GM21786 (cell line): ENCODE results near the gene RIPOR1.
A peak's percentile ranks its signal among the peaks of the same experiment; 100 is the strongest.

Source experiments
- ATAC-seq: cut with Tn5 transposase; IDR thresholded peaks from one replicate; pipeline ENCODE4 v1.9.1; 2021; ENCODE audit not compliant: unreplicated experiment

RIPOR1 gene

DNA sequence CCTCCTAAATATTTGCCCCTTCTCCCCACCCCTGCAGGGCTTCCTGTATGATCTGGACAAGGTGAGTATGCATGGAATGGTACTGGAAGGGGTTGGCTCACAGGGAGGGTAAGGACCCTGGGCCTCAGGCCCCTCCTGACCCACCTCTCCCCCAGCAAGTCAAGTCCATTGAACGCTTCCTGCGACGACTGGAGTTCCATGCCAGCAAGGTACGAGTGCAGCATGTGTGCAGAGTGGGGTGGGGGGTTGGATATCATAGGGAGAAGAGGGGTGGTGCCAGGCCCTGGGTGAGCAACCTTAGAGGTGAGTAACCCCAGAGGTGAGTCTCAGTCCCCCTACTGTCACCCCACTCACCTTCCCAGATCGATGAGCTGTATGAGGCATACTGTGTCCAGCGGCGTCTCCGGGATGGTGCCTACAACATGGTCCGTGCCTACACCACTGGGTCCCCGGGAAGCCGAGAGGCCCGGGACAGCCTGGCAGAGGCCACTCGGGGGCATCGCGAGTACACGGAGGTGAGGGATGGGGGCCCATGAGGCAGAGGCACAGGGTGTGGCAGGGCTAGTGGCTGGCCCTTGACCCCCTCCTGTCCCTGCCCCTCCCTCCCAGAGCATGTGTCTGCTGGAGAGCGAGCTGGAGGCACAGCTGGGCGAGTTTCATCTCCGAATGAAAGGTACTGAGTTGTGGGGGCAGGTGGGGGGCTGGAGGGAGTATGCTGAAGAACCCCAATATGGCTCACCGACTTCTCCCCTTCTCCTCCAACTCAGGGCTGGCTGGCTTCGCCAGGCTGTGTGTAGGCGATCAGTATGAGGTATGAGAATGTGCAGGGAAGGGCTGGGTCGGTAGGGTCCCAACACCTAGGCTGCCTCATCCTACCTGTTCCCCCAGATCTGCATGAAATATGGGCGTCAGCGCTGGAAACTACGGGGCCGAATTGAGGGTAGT, 11.3 kb downstream of the RIPOR1 start:
- no peak for ATAC-seq

DNA sequence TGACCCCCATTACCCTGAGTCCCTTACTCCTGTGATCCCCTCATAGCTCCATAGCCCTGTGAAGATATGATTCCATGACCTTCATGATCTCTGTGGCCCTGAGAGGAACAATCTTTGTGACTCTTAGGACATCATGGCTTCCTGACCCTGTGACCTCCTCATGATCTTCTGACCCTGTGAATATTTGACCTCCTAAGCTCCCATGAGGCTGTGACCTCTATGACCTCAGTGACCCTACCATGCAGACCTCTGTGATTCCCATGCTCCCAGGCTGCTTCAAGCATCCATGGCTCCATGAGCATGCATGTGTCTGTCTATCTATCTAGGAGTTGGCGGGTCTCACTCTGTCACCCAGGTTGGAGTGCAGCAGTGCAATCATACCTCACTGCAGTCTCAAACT, 12.1 kb downstream of the RIPOR1 start:
- no peak for ATAC-seq

DNA sequence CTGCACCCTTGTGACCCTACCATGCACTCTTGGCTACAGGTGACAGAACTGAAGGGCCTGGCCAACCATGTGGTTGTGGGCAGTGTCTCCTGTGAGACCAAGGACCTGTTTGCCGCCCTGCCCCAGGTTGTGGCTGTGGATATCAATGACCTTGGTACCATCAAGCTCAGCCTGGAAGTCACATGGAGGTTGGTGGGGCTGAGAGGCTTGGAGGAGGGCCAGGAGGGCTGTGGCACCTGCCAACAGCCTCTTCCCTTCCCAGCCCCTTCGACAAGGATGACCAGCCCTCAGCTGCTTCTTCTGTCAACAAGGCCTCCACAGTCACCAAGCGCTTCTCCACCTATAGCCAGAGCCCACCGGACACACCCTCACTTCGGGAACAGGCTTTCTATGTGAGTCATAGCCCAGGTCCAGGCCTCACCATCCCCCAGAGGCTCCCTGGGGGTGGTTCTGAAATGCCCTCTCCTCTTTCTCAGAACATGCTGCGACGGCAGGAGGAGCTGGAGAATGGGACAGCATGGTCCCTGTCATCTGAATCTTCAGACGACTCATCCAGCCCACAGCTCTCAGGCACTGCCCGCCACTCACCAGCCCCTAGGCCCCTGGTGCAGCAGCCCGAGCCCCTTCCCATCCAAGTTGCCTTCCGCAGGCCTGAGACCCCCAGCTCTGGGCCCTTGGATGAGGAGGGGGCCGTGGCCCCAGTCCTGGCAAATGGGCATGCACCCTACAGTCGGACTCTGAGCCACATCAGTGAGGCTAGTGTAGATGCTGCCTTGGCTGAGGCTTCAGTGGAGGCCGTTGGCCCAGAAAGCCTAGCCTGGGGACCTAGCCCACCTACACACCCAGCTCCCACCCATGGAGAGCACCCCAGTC, 13.0 kb downstream of the RIPOR1 start:
- ATAC-seq = no peak

DNA sequence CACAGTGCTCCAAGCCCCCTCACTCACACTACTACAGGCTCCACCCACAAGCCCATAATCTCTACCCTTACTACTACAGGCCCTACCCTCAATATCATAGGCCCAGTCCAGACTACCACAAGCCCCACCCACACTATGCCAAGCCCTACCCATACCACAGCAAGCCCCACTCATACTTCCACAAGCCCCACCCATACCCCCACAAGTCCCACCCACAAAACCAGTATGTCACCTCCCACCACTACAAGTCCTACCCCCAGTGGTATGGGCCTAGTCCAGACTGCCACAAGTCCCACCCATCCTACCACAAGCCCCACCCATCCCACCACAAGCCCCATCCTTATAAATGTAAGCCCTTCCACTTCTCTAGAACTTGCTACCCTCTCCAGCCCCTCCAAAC, 13.8 kb downstream of the RIPOR1 start:
- no peak for ATAC-seq

DNA sequence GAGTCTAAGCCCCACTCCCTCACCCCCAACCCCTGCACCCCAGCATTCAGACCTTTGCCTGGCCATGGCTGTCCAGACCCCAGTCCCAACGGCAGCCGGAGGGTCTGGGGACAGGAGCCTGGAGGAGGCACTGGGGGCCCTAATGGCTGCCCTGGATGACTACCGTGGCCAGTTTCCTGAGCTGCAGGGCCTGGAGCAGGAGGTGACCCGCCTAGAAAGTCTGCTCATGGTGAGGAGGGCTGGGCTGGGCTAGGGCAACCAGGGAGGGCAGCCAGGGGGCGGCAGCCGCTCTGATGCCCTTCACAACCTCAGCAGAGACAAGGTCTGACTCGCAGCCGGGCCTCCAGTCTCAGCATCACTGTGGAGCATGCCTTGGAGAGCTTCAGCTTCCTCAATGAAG, 14.4 kb downstream of the RIPOR1 start:
- no peak for ATAC-seq

DNA sequence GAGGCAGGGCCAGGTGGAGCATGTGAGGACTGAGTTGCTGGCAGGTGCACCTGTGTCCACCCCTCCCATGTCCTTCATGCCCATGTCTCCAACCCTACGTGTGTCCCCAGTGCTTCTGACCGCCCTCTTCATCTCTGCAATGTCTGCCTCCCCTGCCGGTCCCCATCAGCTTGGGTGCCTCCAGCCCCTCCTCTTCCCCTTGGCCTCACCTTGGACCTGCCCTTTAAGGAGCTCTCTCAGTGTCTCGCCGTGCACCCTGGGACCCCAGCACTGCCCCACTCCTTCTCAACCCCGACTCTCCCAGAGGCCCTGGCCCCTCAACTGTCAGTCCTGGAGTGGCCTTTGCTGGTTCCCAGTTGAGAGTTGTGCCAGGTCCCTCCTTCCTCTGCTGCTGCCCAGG, 15.0 kb downstream of the RIPOR1 start:
- no peak for ATAC-seq

DNA sequence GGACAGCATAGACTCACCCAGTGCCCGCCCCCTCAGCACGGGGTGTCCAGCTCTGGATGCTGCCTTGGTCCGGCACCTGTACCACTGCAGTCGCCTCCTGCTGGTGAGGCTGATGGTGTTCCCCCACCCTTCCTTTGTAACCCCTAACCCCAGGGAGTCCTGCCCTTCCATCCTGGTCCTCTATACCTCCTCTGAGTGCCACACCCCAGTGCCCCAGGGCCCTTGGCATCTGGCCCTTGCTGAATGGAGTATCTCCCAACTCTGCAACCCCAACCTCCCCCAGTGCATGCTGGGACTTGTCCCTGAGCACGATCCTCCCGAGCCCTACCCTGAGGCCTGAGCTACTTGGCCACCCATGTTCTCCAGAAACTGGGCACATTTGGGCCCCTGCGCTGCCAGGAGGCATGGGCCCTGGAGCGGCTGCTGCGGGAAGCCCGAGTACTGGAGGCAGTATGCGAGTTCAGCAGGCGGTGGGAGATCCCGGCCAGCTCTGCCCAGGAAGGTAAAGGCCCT, 15.8 kb downstream of the RIPOR1 start:
- no peak for ATAC-seq

DNA sequence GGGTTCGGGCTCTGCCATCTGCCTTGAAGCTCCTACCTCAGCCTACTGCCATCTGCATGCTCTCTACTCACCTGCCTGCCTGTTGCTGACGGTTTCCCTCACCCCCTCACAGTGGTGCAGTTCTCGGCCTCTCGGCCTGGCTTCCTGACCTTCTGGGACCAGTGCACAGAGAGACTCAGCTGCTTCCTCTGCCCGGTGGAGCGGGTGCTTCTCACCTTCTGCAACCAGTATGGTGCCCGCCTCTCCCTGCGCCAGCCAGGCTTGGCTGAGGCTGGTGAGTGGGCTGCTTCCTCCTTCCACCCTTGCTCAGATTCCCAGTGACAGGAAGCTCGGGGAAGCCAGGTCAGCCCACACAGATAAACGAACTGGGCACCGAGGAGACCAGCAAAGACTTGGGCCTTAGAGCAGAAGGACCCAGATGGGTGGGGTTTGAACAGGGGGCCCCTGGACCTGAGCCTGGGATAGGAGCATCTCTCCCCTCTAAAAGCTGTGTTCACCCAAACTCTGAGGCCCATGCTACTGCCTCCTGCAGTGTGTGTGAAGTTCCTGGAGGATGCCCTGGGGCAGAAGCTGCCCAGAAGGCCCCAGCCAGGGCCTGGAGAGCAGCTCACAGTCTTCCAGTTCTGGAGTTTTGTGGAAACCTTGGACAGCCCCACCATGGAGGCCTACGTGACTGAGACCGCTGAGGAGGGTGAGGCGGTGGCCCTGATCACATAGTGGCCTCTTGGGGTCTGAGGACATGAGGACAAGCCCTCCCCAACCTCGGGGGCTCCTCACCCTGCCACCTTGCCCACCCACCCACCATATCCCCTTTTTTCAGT, 16.4 kb downstream of the RIPOR1 start:
- ATAC-seq = no peak

DNA sequence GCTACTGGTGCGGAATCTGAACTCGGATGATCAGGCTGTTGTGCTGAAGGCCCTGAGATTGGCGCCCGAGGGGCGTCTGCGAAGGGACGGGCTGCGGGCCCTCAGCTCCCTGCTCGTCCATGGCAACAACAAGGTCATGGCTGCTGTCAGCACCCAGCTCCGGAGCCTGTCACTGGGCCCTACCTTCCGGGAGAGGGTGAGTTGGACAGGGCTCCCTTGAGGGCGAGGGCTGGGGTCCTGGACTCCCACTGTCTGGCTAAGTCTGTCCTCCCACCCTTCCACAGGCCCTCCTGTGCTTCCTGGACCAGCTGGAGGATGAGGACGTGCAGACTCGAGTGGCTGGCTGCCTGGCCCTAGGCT, 17.0 kb downstream of the RIPOR1 start:
- no peak for ATAC-seq

DNA sequence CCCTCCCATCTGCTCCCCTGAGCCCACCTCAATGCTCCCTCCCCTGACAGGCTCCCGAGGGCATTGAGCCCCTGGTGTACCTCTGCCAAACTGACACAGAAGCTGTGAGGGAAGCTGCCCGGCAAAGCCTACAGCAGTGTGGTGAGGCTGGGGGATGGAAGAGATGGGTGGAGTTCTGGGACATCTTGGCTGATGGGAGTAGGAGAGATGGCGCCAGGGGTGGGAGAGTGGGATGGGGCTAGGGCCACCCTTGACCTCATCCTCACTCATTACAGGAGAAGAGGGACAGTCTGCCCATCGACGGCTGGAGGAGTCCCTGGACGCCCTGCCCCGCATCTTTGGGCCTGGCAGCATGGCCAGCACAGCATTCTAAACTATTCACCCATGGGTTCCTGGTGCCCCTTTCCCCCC, 17.5 kb downstream of the RIPOR1 start:
- ATAC-seq = no peak

DNA sequence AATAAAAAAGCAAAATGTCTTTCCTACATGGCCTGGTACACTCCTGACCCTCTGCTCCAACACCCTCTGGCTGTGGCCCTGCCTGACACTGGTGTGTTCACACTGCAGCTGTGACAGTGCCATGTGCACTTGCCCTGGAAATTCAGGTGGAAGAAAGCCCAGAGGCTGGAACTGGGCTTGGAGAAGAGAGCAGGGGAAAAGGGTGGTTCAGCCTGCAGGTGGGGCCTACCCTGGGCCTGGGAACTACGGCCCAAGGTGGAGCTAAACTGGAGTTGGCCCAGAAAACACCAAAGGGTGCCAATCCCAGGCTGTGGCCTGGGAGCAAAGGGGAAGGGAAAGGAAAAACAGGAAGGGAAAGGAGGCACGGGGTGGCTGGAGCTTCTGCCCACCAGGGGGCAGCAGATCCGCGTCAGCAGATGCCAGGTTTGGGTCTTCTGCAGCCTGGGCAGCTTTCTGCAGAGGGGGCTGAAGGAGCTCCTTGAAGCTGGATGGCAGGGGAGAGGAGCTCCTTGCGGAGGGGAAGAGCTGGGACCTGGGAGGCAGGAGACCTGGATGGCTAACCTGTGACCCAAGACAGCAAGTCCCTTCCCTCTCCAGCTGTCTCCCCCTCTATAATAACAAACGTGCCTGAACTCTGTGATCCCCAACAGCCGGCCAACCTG, 18.3 kb downstream of the RIPOR1 start:
- ATAC-seq = no peak

DNA sequence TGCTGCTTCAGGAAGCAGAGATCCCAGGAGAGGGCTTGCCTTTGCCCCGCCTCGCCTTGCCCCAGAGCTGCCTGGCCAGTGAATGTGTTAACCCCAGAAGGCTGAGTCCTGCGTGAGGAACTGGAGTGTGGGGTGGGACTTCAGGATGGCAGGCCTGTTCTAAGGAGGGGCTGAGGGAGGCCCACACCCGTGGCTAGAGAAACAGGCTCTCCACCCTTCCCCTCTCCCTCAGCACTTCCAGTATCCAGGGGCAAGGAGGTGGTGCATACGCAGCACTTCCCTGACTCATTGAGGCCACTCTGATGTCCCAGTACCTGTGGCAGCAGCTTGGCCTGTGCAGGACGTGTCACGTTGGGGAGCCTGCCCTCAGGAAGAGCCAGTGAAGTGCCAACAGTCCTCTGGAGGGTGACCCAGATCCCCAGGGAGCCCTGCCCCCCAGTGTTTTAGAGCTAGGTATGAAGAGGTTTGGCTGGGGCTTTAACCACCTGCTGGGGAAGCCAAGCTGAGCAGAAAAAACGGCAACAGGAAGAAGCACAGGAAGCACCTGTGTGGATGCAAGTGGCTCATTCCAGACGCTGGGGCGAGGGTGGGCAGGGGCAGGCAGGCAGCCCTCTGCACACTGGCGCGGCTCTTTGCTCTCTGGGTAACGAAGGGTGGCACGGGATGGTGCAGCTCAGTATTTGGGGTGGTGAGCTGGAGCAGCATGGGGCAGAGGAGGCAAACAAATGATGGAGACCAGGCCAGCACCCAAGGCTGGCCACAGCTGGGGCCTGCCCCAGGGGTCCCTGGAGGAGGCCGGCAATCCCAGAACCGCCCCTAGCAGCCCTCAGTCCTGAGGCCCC, 19.0 kb downstream of the RIPOR1 start:
- peak; percentile 40 for ATAC-seq

DNA sequence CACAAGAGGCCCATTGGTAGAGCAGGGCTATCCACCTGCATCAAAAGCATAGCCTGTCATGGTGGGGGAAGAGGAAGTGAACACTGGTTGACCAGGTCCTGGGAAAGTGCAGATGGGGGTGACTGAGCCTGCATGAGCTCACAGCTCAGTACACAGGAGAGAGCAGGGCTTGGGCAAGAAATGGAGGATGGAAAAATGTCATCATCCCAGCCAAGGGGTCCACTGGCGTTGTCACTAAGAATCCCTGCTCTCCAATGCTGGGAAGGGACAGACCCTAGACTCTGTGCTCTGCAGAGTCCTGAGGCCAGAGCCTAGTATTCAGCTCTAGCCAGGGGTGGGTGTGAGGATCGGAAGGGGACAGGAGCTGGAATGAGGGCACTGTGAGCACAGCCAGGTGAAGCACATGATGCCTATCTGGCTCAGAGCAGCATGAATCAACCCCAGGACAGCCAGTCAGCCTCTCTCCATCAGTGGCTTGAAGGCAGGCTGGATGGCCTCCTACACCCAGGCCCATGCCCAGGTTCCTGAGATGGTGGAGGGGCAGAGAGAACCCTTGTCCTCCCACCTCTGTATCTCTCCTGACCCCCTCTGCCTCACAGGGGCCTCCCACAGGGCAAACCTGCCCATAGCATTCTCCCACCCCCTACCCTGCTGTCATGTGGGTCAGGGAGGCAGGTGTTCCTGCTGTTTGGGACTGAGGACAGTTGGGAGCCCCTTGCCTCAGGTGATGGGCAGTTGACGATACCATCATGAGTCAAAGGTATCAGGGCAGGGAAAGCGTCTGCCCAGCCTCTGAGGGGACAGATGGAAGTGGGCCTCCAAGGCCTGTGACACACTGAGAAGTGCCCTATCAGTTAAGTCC, 19.9 kb downstream of the RIPOR1 start:
- ATAC-seq = peak; percentile 41

DNA sequence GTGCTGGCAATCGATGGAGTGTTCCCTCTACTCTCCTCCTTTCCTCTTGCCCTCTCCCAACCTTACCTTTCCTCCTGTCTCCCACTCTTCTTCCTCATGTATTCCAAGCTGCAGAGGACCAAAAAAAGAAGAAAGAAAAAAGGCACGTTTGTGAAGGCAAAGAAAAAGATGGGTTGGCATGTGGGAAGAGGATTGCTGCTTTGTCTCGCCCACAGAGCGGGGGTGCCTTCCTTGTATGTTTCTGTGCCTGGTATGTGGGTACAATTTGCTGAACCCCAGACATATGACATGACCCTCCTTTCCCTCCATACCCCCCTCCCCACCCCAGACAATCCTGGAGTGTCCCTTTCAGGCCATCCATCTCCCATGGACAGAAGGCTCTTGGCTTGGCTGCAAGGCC, 20.6 kb downstream of the RIPOR1 start:
- ATAC-seq = no peak

DNA sequence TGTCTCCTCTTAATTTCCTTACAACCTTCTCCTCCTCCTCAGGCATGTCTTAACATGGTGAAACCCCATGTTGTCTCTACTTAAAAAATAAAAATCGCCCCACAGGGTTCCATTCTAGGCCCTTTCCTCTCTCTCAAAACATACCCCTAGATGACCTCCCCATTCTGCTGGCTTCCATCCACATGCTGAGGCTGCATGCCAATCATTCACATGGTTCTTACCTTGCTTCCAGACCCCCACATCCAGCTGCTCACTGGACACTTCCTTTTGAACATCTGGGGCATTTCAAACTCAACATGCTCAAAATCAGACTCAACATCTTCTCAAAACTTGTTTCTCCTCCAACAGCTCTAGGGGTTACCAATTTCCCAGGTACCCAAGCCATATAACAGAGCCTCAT, 21.3 kb downstream of the RIPOR1 start:
- ATAC-seq = no peak

DNA sequence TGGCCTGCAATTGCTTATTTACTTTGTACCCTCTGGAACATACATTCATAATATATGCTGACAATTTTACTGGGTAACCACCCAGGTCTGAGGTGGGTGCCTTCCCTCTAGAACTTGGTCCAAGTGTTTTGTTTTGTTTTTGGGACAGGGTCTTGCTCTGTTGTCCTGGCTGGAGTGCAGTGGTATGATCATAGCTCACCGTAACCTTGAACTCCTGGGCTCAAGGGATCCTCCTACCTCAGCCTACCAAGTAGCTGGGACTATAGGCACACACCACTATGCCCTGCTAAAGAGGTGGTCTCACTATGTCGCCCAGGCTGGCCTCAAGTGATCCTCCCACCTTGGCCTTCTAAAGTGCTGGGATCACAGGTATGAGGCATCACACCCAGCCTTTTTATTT, 22.5 kb downstream of the RIPOR1 start:
- no peak for ATAC-seq

DNA sequence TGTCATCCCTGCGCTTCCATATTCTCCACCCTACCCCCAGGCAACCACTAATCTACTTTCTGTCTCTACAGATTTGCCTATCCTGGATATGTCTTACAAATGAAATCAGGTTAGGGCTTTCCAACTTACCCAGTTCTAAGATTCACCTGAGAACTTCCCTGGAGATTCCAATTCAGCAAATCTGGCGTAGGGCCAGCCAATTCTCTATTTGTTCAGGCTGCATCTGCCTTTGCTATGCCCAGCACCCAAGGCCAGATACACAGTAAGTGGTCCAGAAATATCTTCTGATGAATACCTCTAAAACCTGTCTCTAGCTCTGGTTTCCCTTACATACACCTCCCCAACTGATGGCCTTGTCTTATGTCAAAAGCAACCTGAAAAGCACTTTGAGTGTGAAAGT, 23.3 kb downstream of the RIPOR1 start:
- no peak for ATAC-seq

DNA sequence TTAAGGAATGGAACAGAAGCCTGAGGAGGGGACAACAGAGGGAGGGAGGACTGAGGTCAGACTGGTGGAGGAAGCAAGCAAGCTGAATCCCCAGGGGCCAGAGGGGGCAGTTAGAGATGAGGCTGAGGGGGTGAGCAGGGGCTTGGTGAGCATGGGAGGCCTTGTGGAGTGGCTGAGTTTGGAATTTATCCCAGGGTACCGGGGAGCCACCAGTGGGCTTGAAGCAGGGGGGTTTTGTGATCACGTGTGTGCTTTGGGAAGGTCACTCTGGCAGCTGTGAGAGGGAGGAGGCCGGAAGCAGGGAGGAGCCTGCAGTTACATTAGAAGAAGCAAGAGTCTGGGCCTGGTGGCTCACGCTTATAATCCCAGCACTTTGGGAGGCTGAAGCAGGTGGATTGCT, 23.8 kb downstream of the RIPOR1 start:
- ATAC-seq = no peak

DNA sequence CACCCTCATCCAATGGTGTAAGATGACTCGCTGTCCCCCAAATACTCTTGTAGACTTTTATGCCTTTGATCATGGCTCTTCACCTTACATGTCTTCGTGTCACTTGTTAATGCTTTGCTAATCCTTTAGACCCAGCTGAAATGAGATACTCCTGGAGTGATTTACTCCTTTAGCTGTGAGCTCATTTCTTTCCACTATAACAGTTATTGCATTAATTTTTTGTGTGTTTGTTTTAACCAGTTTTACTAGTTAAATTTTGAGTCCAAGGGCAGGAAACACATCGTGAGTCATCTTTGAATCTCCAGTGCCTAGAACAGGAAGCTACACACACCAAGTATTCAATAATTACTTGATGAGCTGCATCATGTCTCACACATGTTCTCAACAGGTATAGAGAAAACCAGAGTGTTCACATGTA, 27.2 kb downstream of the RIPOR1 start:
- ATAC-seq = no peak
